Measurements from ENCODE around the gene PHKA1.
"Not testable (repeated sequence)": the region's sequence is repeated elsewhere in the genome, so short reads cannot be mapped to it uniquely, and the experiment has no call there.

DNA sequence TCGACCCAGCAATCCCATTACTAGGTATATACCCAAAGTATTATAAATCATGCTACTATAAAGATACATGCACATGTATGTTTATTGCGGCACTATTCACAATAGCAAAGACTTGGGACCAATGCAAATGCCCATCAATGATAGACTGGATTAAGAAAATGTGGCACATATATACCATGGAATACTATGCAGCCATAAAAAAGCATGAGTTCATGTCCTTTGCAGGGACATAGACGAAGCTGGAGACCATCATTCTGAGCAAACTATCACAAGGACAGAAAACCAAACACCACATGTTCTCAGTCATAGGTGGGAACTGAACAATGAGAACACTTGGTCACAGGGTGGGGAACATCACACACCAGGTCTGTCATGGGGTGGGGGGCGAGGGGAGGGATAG, 123.1 kb downstream of the PHKA1 start:
- TF ChIP-seq, protein P1, sequence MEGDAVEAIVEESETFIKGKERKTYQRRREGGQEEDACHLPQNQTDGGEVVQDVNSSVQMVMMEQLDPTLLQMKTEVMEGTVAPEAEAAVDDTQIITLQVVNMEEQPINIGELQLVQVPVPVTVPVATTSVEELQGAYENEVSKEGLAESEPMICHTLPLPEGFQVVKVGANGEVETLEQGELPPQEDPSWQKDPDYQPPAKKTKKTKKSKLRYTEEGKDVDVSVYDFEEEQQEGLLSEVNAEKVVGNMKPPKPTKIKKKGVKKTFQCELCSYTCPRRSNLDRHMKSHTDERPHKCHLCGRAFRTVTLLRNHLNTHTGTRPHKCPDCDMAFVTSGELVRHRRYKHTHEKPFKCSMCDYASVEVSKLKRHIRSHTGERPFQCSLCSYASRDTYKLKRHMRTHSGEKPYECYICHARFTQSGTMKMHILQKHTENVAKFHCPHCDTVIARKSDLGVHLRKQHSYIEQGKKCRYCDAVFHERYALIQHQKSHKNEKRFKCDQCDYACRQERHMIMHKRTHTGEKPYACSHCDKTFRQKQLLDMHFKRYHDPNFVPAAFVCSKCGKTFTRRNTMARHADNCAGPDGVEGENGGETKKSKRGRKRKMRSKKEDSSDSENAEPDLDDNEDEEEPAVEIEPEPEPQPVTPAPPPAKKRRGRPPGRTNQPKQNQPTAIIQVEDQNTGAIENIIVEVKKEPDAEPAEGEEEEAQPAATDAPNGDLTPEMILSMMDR (conservative IDR thresholded peaks at IDR 0.05; ENCODE audit: low read length) = not testable (repeated sequence)
- TF ChIP-seq EZH2phosphoT487 (IDR thresholded peaks at IDR 0.05; ENCODE audit: borderline replicate concordance, low read depth, low read length) = not testable (repeated sequence)
